Body of pancreas (tissue), 4 donors: ENCODE measurements around the gene AMMECR1. TPM values are rescaled to one million over a fixed set of nuclear protein-coding genes. Genes with fewer than 3 reads are reported as not detected.

Experiments used
- ATAC-seq: fragments of 150-250 bp; one replicate; pipeline ENCODE4 v1.9.1; 2016
- DNase-seq, 4 donors: peaks; one replicate each; pipeline ENCODE4 v3.0.0-alpha.2; 2019
- H3K27ac ChIP-seq, 4 donors: fragments of 200-600 bp; sonication (generic); 1 replicate in 3 of 4; 2 replicates in 1 of 4; pipeline versions ENCODE4 v1.5.1 to v1.6.1; 2016 to 2019; ENCODE audit warnings: mild to moderate bottlenecking in 1 of 4, mixed read lengths in 1 of 4, moderate library complexity in 1 of 4
- H3K27me3 ChIP-seq, 2 donors: fragments of 200-600 bp; sonication (generic); one replicate each; pipeline ENCODE4 v1.6.0; 2016; ENCODE audit warnings: mild to moderate bottlenecking in 1 of 2
- H3K36me3 ChIP-seq, 2 donors: fragments of 200-600 bp; sonication (generic); replicated peaks in 1 of 2; 2 replicates each; pipeline ENCODE4 v1.5.1; 2016; ENCODE audit warnings: low read depth in 2 of 2; ENCODE audit not compliant: insufficient read depth in 1 of 2
- H3K4me1 ChIP-seq: fragments of 200-600 bp; sonication (generic); one replicate; pipeline ENCODE4 v1.6.0; 2016
- H3K4me3 ChIP-seq, 2 donors: fragments of 200-600 bp; sonication (generic); 1 replicate in 1 of 2; 2 replicates in 1 of 2; pipeline ENCODE4 v1.5.1; 2016 to 2019
- H3K9me3 ChIP-seq, 3 donors: fragments of 200-600 bp; sonication (generic); 1 replicate in 2 of 3; 2 replicates in 1 of 3; pipeline ENCODE4 v1.5.1; 2016
- CTCF ChIP-seq, 7 experiments: fragments of 450-650 bp in 4 of 7; fragments of 200-600 bp in 3 of 7; sonication (generic) in 3 of 7; IDR thresholded peaks; one replicate each; pipeline ENCODE4 v1.5.1; 2016 to 2019; ENCODE audit warnings: antibody characterized with exemption in 7 of 7
- POLR2A ChIP-seq, 3 donors: fragments of 450-650 bp; IDR thresholded peaks; one replicate each; pipeline ENCODE4 v1.6.1; 2016; ENCODE audit warnings: antibody characterized with exemption in 3 of 3, mild to moderate bottlenecking in 2 of 3
- WGBS, 2 donors: methylation state at CpG; one replicate each; pipeline ENCODE4 v1.1.5; 2017; 5-methylcytosine and 5-hydroxymethylcytosine counted together
- intact Hi-C: fragments of 100-400 bp; cut with DNase I; formaldehyde crosslinking; loops from one replicate; pipeline ENCODE4 v1.15.1; 2023
- total RNA-seq, 2 donors: library from RNA; depleted of rRNA; stranded (reverse); fragments of >200 nt; gene quantifications; one replicate each; pipeline ENCODE4 v1.1.0, GENCODE V29; 2016

The AMMECR1 gene
- total RNA-seq, 2 donors from 2014 or later = 1.6 to 6.5 TPM

- TF ChIP-seq POLR2A (IDR thresholded peaks at IDR 0.05) = no peak
- TF ChIP-seq CTCF (IDR thresholded peaks at IDR 0.05) = no peak
Observed at GRCh38 chrX:110320381-110320987, 2.6 kb upstream of the AMMECR1 start.

GRCh38 chrX:110318664-110318968 is 731 bp upstream of the AMMECR1 start:
- Histone ChIP-seq H3K9me3 (no peaks in the 10 kb centered on the region), H3K4me1 (no peaks in the 10 kb centered on the region), H3K27ac (peak overlapping the region; percentile 56 to 91 (median 86)), H3K27me3 (no peaks in the 10 kb centered on the region), H3K4me3 (peak overlapping the region in 1 of 2 donors; percentile 8), H3K36me3 (no peaks in the 10 kb centered on the region)
- peak in 2 of 4 donors; percentile 35 to 46 for DNase-seq
- TF ChIP-seq CTCF (IDR thresholded peaks at IDR 0.05) (no peak), POLR2A (IDR thresholded peaks at IDR 0.05) (no peak)
- 0% methylated on average over 3 to 4 of the region's 4 CpGs for WGBS, 2 donors
- intact Hi-C loops = no loop called here
- ATAC-seq = peak; percentile 57

More at GRCh38 chrX:110320381-110320987, 2.6 kb upstream of the AMMECR1 start:
- Histone ChIP-seq H3K4me3 (no peak overlapping the region), H3K4me1 (no peaks in the 10 kb centered on the region), H3K36me3 (no peaks in the 10 kb centered on the region), H3K9me3 (no peaks in the 10 kb centered on the region), H3K27me3 (no peaks in the 10 kb centered on the region), H3K27ac (no peak overlapping the region)
- no peak for DNase-seq
- 80 to 85% methylated on average over 3 of the region's 3 CpGs for WGBS, 2 donors
- ATAC-seq = no peak
- intact Hi-C loops = no loop called here

DNA sequence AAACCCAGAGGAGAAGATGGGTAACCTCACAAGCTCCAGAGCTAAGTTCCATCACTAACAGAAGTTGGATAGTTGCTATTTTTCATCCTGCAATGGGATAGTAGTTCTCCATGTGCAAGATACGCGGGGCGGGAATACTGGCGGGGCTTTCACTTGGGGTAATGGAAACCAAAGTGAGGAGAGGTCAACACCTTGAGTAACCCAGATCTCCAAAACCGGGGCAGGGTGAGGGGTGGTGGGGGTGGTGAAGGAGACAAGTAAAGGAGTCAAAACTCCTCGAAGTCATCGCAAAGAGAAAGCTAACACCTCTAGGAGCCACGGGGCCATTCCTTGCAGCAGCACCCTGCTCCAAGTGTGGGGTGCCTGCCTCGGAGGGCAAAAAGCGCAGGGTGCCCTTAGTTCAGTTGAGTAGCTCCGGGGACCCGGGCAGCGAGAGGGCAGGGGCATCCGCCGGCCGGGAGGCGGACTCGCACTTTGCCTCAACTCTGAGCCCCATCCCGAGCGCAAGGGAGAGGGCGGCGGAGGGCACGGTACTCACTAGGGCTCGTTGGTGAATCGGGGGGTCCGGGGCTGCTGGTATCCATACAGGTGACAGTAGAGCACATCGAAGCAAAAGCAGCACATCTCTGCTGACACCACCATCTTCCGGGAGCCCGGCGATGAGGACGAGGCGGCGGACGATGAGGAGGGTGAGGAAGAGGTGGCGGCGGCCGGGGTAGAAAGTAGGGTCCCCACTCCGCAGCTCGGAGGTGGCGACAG is 645 bp downstream of the AMMECR1 start:
- Histone ChIP-seq H3K36me3 (no peaks in the 10 kb centered on the region), H3K4me1 (no peaks in the 10 kb centered on the region), H3K27me3 (no peaks in the 10 kb centered on the region), H3K9me3 (no peaks in the 10 kb centered on the region), H3K4me3 (peak overlapping the region; percentile 54 to 60), H3K27ac (peak overlapping the region; percentile 51 to 91 (median 86))
- peak; percentile 6 to 24 (median 17) for DNase-seq
- ATAC-seq = peak; percentile 21
- TF ChIP-seq CTCF (IDR thresholded peaks at IDR 0.05) = no peak
- TF ChIP-seq POLR2A (IDR thresholded peaks at IDR 0.05) = no peak
- intact Hi-C loops = no loop called here
- WGBS, 2 donors = 0% methylated on average over 3 to 32 of the region's 40 CpGs

DNA sequence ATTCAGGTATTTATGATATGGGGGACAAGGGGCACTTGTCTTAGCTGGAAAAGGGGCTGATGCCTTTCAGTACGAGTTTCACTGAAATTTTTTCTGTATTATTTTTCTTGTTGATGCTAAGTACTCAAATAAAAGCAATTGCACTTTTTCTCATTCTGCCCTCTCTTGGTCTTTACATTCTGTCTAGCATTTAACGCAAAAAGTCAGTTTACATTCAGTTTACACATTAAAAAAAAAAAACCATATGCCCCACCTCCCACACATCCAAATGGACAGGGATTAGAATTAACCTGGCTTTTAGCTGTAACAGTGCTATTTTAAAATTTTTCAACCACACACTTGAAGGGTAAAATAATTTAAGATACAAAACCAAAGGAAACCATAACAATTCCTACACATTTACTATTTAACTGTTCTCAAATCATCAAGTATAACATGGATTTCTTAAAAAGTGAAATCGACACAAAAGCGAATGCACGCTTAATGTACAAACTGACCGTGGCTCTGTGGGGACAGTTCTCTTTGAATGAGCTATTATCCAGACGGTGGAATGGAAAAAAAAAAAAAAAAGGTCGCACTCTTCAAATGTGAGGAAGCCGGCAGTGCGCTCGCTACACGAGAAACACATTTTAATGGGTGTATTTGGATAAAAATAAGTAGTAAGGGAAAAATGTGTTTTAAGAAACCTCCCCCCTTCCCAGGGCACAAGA is 1.4 kb downstream of the AMMECR1 start:
- Histone ChIP-seq H3K9me3 (no peaks in the 10 kb centered on the region), H3K36me3 (no peaks in the 10 kb centered on the region), H3K27me3 (no peaks in the 10 kb centered on the region), H3K4me1 (no peaks in the 10 kb centered on the region), H3K4me3 (peak overlapping the region; percentile 54 to 60), H3K27ac (no peak overlapping the region)
- WGBS, 2 donors = 4 to 5% methylated on average over 12 of the region's 12 CpGs
- intact Hi-C loops = no loop called here
- ATAC-seq (no peak), DNase-seq (peak in 1 of 4 donors; percentile 1)
- no peak for TF ChIP-seq CTCF (IDR thresholded peaks at IDR 0.05)
- TF ChIP-seq POLR2A (IDR thresholded peaks at IDR 0.05) = no peak
